Activated effector memory CD4-positive, alpha-beta T cell treated with Interleukin-2 at 50 U/mL for 16 hours (primary cell): ENCODE measurements around the gene TPP1.

Experiments
- DNase-seq: peaks from one replicate; pipeline ENCODE4 v3.0.0-alpha.2; 2020

Gene TPP1

DNA sequence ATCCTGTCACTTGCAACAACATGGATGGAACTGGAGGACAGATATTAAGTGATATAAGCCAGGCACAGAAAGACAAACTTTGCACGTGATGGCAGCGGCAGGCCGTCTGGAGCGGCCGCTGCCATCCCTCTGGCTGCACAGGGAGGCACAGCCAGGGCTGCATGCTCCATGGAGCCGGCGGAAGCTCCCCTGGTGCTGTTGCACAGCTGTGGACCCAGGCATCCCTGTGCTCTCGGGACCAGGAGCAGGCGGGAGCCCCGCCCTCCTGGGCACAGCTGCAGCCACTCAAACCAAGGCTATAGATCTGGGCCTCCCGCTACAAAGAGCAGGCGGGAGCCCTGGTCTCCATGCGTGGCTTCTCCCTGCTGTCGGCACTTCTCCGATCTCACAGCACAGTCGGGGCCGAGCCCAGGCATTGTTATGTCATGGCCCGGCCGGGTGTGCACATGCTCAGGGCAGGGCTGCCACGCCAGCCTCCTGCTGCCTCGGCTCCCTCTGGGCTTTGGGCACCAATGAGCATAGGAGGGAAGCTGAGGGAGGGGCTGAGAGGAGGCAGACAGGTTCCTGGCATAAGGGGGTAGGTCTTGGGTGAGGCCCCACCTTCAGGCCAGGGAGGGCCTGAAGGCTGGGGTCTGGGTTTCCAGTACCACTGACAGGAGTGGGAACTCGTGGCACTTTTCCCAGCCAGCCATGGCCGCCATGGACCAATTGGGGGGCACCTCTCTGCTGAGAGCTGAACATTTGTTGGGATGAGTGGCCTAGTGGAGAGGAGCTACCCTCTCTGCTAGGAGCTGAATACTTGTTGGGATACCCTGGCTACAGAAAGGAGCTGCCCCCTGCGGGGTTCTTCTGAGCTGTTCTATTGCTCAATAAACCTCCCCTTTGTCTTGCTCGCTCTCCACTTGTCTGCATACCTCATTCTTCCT is 32.5 kb downstream of the TPP1 start:
- no peak for DNase-seq

DNA sequence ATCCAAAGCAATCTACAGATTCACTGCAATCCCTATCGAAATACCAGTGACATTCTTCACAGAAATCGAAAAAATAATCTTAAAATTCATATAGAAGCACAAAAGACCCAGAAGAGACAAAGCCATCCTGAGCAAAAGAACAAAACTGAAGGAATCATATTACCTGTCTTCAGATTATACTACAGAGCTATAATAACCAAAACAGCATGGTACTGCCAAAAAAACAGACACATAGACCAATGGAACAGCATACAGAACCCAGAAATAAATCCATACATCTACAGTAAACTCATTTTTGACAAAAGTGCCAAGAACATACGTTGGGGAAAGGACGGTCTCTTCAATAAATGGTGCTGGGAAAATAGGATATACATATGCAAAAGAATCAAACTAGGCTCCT is 34.7 kb downstream of the TPP1 start:
- no peak for DNase-seq

DNA sequence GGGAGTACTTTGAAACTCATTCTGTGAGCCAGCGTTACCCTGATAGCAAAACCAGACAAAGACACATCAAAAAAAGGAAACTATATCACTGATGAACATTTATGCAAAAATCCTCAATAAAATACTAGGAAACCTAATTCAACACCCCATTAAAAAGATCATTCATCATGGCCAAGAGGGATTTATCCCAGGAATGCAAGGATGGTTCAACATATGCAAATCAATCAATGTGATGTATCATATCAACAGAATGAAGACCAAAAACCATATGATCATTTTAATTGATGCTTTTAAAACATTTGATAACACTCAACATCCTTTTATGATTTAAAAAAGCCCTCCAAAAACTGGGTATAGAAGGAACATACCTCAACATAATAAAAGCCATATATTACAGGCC is 35.6 kb downstream of the TPP1 start:
- no peak for DNase-seq

- no peak for DNase-seq
Observed at GRCh38 chr11:6579681-6580080, 39.5 kb downstream of the TPP1 start.

GRCh38 chr11:6578134-6578533 is 41.1 kb downstream of the TPP1 start:
- DNase-seq, result no peak

DNA sequence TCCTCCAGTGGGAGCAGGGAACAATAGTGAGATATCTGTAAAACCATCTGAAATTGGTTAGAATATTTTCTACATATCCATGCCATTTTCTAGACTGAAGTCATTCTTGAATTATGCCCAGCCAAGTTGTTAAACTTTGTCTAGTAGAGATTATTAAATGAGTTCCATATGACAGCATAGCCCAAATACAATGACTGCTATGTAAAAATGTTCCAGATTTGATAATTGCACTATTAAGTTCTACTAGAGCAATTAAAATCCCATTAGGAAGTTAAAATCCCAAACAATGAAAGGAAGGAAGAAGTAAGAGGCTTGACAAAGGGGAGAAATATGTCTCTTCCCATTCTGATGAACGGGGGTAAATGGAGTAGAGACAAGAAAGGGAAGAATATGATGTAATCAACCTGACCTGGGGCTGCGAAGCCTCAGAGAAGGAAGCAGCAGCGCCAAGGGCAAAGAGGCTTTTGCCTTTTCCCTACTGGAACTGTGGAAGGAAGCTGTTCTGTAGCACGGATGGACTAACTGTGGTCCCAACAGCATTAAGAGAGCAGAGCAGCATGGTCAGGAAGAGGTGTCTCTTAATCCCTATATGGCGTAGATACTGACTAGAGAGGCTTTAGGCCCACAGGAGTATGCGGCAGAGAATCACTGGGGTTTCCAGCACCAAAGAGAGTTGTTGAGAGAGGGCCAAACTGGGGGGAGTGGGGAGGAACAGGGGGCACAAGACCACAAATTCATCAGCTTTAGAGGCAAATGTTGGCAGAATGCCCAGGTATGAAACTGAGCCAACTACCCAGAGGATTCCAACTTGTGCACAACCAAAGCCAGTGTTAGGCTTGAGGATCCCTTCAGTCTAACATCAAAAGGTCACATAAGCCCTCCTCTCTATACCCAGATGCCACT is 42.5 kb downstream of the TPP1 start:
- DNase-seq, result no peak

DNA sequence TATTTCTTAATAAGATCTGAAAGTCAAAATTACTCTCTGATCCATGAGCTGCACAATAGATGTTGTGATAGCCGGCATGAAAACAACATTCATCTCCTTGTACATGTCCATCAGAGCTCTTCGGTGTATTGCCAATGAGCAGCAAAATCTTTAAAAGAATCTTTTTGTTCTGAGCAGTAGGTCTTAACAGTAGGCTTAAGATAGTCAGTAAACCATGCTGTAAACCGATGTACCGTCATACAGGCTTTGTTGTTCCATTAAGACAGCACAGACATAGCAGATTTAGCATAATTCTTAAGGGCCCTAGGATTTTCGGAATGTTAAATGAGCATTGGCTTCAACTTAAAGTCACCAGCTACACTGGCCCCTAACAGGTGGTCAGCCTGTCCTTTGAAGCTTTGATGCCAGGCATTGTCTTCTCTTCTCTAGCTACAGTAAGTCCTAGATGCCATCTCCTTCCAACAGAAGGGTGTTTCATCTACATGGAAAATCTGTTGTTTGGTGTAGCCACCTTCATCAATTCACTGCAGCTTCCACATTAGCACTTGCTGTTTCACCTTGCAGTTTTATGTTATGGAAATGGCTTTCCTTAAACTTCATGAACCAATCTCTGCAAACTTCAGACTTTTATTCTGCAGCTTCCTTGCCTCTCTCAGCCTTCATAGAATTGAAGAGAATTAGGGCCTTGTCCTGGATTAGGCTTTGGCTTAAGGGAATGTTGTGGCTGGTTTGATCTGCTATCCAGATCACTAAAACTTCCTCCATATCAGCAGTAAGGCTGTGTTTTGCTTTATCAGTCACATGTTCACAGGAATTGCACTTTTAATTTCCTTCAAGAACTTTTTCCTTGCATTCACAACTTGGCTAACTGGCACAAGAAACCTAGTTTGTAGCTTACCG is 44.2 kb downstream of the TPP1 start:
- no peak for DNase-seq

DNA sequence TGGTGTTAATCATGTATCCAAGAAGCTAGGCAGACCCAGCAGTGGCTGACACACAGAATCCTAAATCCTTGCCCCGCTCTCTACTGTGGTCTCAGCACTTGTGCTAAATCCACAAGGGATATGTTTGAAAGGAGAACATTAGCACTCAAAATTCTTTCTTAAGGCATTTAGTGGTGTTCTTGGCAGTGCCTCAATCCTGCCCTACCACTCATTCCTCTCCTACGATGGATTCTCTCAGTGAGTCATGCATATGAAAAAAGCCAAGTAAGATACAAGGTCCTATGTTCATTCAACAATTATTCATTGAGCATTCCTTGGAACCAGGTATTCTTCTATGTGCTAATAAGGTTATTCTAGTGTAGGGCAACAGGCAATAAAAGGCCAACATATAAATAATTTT is 47.0 kb downstream of the TPP1 start:
- no peak for DNase-seq

GRCh38 chr11:6571434-6572008 is 47.7 kb downstream of the TPP1 start:
- no peak for DNase-seq

- no peak for DNase-seq
Observed at GRCh38 chr11:6570691-6571427, 48.4 kb downstream of the TPP1 start.

GRCh38 chr11:6569706-6570105 is 49.5 kb downstream of the TPP1 start:
- no peak for DNase-seq

DNA sequence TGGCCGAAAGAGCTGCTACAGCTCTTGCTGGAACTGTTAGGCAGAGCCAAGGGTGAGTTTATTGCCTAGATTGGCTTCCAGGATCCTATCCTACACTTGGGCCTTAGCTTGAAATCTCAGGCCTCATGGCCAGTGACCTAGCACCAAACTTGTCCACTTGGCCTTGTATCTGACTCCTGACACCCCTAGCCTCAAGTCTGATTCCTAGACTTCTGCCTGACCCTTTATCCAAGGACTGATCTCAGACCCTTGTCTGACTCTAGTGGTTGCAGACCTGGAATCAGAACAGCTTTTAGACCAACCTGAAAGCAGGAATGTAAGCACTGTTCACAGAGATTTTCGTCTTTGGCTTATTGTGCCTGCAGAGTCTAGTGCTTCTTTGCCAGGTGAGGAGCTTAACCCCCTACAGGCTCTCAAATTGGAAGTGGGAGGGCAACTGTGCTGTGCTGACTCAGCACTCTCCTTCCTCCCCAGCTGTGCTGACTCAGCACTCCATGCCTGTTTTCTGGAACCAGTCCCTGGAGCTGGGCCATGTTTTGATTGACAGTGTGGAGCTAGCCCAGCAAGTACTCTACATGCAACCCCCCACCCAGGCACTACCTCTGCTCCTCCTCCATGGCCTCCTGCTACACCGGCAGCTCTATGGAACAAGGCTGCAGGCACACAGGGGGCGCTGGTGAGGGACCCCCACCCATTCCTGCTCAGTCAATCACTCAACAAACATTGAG is 50.9 kb downstream of the TPP1 start:
- no peak for DNase-seq

DNA sequence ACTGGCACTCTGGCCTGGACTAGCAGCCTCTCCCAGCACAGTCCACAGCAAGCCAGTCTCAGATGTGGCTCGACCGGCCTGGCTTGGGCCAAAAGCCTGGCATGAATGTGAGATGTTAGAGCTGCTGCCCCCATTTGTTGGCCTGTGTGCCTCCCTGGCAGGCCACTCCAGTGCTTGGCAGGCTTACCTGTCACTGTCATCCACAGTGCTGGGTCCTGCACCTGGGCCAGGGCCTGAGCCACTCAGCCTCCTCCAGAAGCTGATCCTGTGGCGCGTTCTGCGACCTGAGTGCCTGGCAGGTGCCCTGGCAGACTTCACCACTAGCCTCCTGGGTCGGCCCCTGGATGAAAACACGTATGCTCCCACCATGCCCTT is 51.9 kb downstream of the TPP1 start:
- no peak for DNase-seq

DNA sequence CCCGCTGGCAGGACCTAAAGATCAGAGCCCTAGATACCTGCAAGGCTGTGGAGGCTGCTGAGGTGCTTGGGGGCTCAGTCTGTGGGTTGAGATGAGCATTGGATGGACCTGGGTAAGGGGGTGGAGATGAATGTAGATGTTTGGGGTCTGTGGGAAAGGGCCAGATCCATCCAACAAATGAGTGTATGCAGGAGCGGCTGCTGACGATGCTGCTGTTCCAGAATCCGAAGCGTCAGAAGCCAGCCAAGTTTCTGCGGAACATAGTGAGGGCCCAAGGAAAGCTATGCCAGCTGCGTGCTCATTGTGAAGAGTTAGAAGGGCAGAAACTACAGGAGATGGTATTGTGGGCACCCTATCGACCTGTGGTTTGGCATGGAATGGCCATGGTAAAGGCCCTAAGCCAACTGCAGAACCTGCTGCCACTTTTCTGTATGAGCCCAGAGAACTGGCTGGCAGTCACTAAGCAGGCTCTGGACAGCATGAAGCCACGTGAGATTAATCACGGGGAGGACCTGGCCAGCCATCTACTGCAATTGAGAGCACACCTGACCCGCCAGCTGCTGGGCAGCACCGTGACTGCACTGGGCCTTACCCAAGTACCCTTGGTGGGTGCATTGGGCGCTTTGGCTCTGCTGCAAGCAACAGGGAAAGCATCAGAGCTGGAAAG is 52.4 kb downstream of the TPP1 start:
- no peak for DNase-seq

DNA sequence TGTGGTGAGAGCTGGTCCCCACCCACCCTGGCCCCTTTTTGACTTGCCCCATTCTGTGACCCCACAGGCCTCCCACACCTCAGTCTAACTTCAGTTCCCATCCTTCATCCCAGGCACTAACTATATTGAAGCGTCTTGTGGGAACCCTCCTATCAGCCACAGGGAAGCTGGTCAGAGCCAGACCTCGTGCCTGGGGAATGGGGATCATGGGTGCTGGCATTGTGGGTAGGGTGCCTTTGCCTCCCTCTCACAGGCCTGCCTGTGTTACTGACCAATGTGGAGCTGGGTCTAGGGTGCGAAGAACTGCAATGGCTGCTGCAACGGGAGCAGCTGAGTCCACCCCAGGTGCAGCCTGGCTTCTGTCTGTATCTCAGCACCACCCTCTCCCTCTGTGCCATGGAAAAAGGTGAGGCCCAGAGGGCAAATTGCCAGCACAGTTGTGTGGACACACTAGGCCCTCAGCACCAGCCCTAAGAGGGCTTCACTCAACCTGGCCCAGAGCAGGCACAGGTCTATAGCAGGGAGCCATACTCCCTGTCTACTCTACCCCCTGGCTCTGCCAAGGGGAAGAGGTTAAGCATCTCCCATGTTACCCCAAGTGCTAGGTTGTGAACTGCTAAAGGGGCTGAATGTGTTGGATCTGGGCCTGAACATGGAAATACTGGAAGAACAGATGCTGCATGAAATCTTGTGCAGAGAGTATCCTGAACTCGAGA is 53.1 kb downstream of the TPP1 start:
- DNase-seq, result no peak

DNA sequence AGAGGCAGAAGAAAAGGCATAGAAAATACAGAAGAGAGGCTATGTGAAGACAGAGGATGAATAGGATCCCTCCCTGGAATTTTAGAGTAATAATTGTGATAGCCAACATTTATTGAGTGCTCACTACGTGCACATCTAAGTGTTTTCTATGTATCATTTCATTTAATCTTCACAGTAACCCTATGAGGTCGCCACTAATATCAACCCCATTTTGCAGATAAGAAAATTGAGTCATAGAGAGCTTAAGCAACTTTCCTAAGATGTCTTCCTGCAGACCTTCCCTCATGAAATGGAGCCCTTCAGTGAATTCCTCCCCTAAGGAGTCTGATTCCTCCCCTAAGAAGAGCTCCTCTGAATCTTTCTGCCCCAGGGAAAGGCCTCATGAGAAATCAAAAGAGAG is 53.9 kb downstream of the TPP1 start:
- no peak for DNase-seq

DNA sequence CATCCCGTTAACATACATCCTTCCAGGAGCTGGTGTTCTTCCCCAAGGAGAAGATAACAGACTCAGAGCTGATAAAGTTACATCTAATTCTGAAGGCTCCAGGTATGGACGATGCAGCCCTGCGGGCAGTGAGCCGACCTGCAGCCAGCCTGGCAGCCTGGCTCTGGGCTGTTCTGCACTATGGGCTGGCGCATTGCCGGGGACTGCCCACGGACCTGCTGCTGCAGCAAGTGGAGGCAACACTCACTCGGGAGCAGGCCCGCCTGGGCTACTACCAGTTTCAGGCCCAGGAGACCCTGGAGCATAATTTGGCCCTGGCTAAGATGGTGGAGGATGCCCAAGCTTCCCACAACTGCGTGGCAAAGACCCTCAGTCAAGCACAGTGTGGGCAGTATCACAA is 55.6 kb downstream of the TPP1 start:
- DNase-seq, result no peak

DNA sequence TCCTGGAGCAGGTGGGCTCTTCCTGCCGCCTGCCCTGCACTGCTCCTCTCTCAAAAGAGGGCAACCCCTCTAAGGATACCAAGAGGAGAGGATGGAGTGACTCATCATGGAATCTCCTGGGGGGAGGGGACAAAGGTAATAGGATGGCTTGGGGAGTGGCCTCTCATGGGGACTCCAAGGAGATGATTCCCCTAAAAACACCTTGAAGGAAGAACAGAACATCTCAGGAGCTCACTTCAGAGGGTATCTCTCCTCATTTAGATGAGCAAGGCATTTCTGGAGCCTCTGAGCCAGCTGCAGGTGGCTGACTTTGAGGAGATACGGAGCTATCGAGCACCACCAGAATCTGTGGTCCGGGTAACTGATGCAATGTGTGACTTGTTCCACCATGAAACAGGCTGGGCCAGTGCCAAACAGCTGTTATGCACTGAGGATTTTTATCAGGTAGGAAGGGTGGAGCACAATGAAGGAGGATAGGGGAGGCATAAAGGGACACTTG is 56.1 kb downstream of the TPP1 start:
- no peak for DNase-seq
